Type B pancreatic cell (in vitro differentiated cells): Measurements from ENCODE around the gene EBNA1BP2. TPM values are rescaled to one million over a fixed set of nuclear protein-coding genes. Genes with fewer than 3 reads are reported as not detected.

ENCODE experiments used
- DNase-seq: peaks from one replicate; pipeline ENCODE4 v3.0.0; 2021; ENCODE audit warnings: mixed read lengths; ENCODE audit not compliant: unreplicated experiment; ENCODE audit errors: extremely low spot score
- H3K27ac Mint-ChIP-seq: 2 replicates; pipeline ENCODE4 v1.8.0; 2021; ENCODE audit warnings: mild to moderate bottlenecking, mixed read lengths
- H3K27me3 Mint-ChIP-seq: 2 replicates; pipeline ENCODE4 v1.8.0; 2021; ENCODE audit warnings: mixed read lengths
- H3K36me3 Mint-ChIP-seq: 2 replicates; pipeline ENCODE4 v1.8.0; 2021; ENCODE audit warnings: mixed read lengths
- H3K4me1 Mint-ChIP-seq: one replicate; pipeline ENCODE4 v1.8.0; 2021; ENCODE audit warnings: mixed read lengths; ENCODE audit not compliant: unreplicated experiment
- H3K4me3 Mint-ChIP-seq: 2 replicates; pipeline ENCODE4 v1.8.0; 2021; ENCODE audit warnings: mild to moderate bottlenecking, mixed read lengths
- H3K9me3 Mint-ChIP-seq: 2 replicates; pipeline ENCODE4 v1.8.0; 2021; ENCODE audit warnings: mixed read lengths
- CTCF ChIP-seq: fragments of 200-600 bp; sonication (generic); conservative IDR thresholded peaks from 2 replicates; pipeline ENCODE4 v1.5.0; 2021; ENCODE audit warnings: antibody characterized with exemption, mild to moderate bottlenecking
- total RNA-seq: library from RNA; stranded (reverse); gene quantifications from 2 replicates; pipeline ENCODE4 v1.2.1, GENCODE V29; 2021; ENCODE audit warnings: low replicate concordance

Gene EBNA1BP2
- total RNA-seq, 1 donor from 2014 or later: 57.2 TPM

GRCh38 chr1:43171312-43171875 is 696 bp downstream of the EBNA1BP2 start:
- no peak for TF ChIP-seq CTCF
- peaks cover 11% of the 10 kb centered on the region for H3K27me3 Mint-ChIP-seq
- DNase-seq: no peak
- peaks cover 21% of the 10 kb centered on the region for H3K36me3 Mint-ChIP-seq
- H3K9me3 Mint-ChIP-seq: no peaks in the 10 kb centered on the region
- peaks cover 11% of the 10 kb centered on the region for H3K4me1 Mint-ChIP-seq
- peak overlapping the region; percentile 99 for H3K4me3 Mint-ChIP-seq
- H3K27ac Mint-ChIP-seq: peak overlapping the region; percentile 93

- no peak for TF ChIP-seq CTCF
- DNase-seq: no peak
- H3K27ac Mint-ChIP-seq: no peak overlapping the region
- H3K27me3 Mint-ChIP-seq: no peaks in the 10 kb centered on the region
- H3K36me3 Mint-ChIP-seq: peaks cover 34% of the 10 kb centered on the region
- no peaks in the 10 kb centered on the region for H3K9me3 Mint-ChIP-seq
- H3K4me3 Mint-ChIP-seq: no peak overlapping the region
- peaks cover 2% of the 10 kb centered on the region for H3K4me1 Mint-ChIP-seq
These were observed 6.3 kb downstream of the EBNA1BP2 start for GRCh38 chr1:43165765-43166164.

- Mint-ChIP-seq H3K27me3 (no peaks in the 10 kb centered on the region), H3K4me1 (no peaks in the 10 kb centered on the region), H3K9me3 (peaks cover 3% of the 10 kb centered on the region), H3K36me3 (peaks cover 33% of the 10 kb centered on the region), H3K4me3 (no peak overlapping the region), H3K27ac (no peak overlapping the region)
- no peak for TF ChIP-seq CTCF
- no peak for DNase-seq
These were observed 6.9 kb downstream of the EBNA1BP2 start for GRCh38 chr1:43165162-43165561.

GRCh38 chr1:43156026-43156425 is 16.1 kb downstream of the EBNA1BP2 start:
- H3K4me1 Mint-ChIP-seq: no peaks in the 10 kb centered on the region
- H3K27me3 Mint-ChIP-seq: no peaks in the 10 kb centered on the region
- H3K27ac Mint-ChIP-seq: no peak overlapping the region
- DNase-seq: no peak
- no peak overlapping the region for H3K4me3 Mint-ChIP-seq
- TF ChIP-seq CTCF: no peak
- no peaks in the 10 kb centered on the region for H3K36me3 Mint-ChIP-seq
- H3K9me3 Mint-ChIP-seq: peaks cover 3% of the 10 kb centered on the region

DNA sequence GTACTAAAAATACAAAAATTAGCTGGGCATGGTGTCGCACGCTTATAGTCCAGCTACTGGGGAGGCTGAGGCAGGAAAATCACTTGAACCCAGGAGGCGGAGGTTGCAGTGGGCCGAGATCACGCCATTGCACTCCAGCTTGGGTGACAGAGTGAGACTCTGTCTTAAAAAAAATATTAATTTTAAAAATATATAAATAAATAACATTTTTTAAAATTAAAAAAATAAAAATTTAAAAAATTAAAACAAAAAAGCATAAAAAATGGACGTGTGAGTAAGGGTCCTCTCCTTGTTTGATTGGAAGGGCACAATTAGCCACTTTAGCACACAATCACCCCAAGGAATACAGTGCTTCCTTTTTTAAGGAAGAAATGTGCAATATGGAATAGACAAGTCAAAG is 18.6 kb downstream of the EBNA1BP2 start:
- Mint-ChIP-seq H3K4me1 (peaks cover 7% of the 10 kb centered on the region), H3K9me3 (no peaks in the 10 kb centered on the region)

More for the DNA sequence above, 18.6 kb downstream of the EBNA1BP2 start:
- Mint-ChIP-seq H3K36me3 (no peaks in the 10 kb centered on the region), H3K27me3 (peaks cover 7% of the 10 kb centered on the region), H3K27ac (no peak overlapping the region), H3K4me3 (no peak overlapping the region)
- no peak for DNase-seq
- no peak for TF ChIP-seq CTCF
